ENCODE measurements around the gene CHTF18.
A peak's percentile ranks its signal among the peaks of the same experiment; 100 is the strongest.

The CHTF18 gene

DNA sequence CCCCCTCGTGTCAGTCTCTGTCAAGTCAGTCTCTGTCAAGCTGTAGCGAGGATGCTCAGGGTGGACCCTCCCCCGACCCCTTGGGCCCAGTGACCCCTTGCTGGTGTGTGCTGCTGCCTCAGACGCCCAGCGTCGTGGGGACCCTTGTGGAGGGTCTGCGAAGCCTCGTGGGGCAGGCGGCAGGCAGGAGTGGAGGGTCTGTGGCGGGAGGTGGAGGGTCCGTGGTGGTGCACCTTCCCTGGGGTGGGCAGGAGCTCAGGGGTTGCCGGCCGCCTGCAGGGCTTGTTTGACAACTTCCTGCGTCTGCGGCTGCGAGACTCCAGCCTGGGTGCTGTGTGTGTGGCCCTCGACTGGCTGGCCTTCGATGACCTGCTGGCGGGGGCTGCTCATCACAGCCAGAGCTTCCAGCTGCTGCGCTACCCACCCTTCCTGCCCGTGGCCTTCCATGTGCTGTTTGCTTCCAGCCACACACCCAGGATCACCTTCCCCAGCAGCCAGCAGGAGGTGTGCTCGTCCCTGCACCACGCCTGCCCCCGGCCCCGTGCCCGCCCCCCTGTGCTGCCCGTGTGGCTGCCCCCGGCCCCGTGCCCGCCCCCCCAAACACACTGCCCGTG, 6.5 kb downstream of the CHTF18 start:
- no peak for DNase-seq

DNA sequence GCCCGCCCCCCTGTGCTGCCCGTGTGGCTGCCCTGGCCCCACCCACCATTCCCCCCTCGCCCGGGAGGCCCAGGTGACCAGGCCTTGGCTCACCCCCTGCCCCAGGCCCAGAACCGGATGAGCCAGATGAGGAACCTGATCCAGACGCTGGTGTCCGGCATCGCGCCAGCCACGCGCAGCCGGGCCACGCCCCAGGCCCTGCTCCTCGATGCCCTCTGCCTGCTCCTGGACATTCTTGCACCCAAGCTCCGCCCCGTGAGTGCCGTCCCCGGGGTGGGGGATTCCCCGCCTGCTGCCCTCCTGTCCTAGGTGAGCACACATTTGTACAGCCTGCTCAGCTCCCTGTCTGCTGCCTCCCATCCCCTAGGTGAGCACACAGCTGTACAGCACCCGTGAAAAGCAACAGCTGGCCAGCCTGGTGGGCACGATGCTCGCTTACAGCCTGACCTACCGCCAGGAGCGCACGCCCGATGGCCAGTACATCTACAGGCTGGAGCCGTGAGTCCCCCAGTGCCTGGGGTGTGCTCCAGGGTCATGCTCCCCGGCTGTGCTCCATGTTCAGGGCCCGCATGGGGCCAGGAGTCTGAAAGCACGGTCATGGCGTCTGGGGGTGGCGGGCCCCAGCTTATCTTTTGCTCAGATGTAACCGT, 7.3 kb downstream of the CHTF18 start:
- no peak for DNase-seq

DNA sequence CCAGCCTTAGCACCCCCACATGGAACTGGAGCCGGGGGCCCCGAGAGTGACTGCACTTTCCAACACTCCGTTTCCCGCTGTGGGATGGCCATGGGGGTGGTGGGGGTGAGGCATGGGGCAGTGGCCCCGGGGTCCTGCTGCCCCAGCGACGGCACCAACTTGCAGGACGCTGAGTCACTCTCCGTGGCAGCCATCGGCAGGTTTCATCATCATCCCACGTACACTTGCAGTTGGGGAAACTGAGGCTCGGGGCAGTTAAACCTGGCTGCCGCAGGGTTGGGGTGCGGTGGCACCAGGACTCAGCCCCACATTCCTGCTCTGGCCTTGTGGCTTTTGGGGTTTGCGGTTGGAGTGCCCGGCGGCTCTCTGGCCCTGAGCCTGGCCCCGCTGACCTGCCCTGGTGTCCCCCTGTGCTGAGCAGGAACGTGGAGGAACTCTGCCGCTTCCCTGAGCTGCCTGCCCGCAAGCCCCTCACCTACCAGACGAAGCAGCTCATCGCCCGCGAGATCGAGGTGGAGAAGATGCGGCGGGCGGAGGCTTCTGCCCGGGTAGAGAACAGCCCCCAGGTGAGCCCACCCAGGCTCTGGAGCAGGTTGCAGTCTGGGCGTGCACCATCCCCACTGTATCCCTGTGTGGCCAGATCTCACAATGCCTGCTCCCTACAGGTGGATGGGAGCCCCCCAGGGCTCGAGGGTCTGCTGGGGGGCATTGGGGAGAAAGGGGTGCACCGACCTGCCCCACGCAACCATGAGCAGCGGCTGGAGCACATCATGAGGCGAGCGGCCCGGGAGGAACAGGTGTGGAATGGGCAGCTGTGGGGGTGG, 8.1 kb downstream of the CHTF18 start:
- no peak for DNase-seq

DNA sequence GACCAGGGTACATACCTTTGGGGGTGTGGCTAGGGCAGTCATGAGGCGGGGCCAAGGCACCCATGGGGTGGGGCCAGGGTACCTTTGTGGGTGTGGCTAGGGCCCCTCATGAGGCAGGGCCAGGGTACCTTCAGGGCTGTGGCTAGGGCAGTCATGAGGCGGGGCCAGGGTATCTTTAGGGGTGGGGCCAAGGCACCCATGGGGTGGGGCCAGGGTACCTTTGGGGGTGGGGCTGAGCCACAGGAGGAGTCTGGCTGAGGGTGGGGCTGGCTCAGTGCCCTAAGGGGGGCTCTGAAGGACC, 8.7 kb downstream of the CHTF18 start:
- DNase-seq = no peak

DNA sequence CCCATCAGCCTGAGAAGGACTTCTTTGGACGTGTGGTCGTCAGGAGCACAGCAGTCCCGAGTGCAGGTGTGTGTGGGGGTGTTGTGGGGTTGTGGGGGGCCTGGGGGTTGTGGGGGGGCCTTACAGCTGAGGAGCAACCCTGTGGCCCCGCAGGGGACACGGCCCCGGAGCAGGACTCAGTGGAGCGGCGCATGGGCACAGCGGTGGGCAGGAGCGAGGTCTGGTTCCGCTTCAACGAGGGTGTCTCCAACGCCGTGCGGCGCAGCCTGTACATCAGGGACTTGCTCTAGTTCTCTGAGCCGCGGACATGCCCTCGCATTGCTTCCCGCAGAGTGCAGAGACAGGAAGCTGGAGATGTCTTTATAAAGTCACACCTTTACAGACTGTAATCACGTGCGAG, 9.3 kb downstream of the CHTF18 start:
- DNase-seq = no peak

DNA sequence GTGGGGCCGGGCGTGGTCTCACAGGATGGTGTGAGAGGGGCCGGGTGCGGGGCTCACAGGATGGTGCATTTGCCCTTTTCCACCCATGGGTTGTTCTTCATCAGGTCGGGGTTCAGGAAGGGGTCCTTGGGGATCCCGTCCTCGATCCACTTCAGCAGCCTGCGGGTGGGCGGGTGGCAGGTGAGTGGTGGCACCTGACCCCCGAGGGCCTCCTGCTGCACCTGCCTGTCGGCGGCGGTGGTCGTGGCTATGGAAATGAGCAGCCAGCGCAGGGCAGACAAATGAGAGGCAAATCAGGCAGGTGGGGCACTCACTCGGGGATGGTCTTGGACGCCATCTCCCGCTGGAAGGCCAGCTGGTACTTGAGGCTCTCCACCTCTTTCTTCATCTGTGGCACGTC, 10.2 kb downstream of the CHTF18 start:
- no peak for DNase-seq

DNA sequence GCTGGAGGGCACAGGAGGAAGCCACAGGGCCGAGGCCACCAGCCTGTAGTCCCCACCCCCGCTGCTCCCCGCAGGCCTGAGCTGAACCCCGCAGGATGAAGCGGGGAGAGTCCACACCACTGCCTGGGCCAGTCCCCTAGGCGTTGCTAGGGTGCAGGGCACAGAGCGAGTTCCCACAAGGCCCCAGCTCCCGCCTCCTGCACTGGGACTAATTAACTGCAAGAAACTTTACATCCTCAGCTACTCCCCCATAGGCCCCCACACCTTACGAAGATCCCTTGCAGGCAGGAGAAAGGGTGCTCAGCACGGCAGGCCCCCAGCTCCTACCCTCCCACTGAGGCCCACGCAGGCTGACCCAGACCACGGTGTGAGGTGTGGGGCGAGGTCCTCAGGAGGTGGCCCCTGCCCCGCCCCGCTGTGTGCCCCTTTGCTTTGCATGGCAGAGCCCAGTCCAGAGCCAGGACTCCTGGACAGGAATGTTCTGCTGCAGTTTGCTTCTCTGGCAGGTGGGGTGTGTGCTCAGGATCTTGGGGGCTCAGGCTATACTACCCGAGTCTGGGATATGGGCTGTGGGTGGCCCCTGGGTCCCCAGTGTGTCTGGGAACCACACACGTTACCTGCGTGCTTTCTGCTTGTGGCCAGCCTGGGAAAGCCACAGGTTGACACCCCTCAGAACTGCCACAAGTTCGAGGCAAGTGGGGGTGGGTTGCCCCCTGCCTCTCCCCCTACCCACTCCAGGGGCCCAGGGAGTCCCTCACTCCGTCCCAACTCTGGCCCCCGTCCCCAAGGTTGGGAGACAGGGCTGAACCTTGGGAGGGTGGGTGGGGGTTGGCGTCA, 10.9 kb downstream of the CHTF18 start:
- no peak for DNase-seq

DNA sequence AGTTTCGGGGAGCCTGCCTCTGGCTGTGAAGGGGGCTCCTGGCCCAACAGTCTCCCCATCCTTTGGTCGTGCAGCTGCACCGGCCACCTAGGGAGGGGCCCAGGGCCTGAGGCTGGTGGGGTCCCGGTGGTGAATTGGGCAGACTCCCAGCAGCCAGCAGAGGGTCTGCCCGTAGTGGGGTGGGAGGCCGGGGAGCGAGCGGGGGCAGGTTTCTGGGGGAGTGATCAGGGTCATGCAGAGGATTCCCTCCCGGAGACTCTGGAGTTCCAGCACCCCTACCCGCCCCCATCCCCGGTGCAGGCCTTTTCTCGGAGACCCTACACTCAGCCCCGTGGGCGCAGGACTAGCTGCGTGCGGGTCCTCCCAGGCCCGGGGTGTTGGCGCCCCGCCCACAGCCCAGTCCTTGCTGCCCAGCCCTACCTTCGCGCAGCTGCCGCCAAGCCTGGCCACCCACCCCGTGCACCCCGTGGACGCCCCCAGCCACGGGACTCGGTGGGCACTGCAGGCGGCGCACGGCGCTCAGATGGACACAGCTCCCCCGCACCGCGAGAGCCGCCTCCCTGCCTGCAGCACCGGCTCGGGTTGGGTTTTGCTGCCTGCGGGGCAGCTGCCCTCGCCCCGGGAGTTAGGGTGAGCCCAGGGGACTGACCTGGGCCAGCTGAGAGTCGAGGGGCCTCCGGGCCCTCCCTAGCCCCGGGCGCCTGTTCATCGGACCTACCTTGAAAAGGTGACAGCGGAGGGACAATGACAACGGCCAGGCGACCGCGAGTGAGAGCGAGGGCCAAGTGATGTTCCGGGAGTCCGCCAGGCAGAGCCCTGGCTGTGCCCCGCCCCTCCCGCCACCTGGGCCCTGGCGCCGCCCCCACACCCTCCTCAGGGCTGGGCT, 11.8 kb downstream of the CHTF18 start, which contains the start of gene GNG13:
Gene GNG13, minus strand, starts transcription at position 787 of the 886 bp plus-strand sequence. CDS start 1,657 bp downstream, outside the sequence.
- peak in 2 of 3 experiments; percentile 39 to 48 for DNase-seq

DNA sequence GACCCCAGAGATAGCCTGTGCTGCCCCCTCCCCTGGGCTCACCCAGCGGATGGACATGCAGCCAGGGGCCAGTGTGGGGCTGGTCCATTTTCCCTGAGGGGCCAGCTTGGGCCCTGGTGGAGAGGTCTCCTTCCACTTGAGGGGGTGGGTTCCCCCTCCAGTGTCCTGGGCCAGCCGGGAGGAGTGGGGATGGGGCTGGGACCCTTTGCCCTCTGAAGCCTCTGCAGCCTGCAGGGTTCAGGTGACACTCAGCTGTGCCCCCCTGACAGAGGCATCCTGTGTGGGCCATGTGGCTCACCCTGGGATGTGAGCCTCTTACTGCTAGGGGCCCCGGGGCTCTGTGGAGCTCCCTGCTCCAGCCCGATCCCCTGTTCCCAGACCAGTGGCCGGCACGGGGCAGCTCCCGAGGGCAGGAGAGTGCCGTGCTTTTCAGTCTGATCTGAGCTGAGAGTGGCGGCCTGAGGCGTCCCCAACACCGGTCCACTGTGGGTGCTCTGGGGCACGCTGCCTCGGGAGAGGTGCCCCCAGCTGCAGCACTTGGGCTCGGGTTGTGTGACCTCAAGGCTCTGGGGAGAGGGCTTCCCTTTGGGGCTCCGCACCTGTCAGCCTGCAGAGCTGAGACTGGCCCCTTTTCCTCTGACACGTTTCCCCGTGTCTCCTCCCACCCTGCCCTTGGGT, 12.6 kb downstream of the CHTF18 start:
- DNase-seq = peak in 1 of 3 experiments; percentile 34

DNA sequence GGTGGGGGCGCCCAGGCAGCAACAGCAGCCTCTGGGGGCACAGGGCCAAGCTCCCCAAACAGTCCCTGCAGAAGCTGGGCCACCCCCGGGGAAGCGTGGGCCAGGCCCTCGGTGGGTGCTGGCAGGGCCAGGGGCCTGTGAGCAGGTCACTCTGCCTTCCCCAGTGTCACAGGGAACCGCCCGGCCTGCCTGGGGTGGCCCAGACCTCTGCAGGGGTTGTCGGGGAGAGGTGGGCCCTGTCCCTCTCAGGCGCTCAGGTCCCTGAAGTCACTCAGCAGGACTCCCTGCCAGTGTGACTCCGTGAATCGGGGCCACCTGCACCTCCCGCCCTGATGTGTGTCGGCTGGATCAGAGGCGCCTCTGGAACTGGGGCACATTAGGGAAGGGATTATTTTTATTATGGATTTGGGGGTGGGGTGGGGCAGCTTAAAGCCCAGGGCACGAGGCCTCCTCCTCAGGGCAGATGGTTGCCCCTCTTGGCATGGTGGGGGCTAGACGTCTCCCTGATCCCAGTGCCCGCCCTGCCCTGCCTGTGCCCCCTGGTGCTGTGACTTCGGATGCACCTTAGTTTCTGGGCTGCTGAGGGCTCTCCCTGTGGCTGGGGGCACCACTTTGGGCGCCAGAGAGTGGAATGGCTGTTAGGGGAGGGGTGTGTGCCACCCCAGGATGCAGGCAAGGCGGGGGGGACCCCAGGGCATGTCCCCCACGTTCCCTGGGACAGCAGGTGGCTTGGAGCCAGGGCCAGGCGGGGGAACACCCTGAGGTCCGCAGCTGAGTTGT, 13.4 kb downstream of the CHTF18 start:
- DNase-seq = peak in 1 of 3 experiments; percentile 30

DNA sequence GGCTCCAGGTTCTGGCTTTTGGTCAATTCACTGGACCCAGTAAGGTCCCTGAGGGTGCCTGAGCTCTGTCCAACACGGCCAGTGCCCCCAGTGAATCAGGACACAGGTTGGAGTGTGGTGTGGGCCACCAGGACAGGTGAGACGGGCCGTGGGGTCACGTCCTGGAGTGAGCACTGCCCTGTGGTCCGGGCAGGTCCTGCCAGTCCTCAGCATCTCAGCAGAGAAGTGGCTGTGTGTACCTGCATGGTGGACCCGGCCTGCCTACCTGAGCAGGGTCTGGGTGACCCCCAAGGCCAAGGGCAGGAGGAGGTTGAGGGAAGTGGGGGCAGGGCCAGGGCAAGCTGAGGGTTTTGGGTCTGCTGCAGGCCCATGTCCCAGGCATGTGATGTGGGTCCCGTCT, 14.0 kb downstream of the CHTF18 start:
- DNase-seq = no peak

DNA sequence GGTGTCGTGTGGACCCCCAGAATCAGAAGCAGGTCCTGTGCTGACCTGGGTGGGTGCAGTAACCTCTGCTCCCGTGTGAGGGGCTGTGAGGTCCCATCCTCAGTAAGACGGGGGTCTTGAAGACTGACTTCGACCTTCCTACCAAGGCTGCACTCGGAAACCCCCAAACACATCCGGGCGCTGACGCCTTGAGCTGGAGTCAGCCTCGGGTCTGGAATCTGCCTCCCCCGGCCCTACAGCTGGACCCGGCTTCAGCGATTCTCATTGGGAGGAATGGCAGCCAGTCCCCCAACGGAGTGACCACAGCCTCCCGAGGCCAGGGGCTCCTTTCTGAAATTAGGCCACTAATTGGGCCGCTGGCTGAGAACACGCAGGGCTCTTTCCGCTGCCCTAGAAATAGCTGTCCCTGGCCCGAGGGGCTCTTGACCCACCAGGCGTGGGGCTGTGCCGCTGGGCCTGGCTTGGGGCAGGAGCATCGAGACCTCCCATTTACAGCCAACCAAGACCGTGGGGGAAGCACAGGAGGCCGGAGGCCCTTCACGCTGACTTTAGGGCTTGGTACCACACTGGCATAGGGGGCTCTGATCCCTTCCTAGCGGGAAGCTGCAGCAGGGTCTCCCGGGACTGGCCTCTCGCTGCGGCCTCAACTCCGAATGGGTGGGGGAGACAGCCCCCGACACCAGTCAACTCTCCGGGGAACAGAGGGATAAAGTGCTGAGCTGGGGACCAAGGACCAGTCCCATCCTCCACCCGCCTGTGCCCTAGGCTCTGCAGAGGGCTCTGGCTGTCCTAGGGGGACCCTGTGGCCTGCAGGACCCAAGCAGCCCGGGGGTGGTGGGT, 14.7 kb downstream of the CHTF18 start:
- no peak for DNase-seq

DNA sequence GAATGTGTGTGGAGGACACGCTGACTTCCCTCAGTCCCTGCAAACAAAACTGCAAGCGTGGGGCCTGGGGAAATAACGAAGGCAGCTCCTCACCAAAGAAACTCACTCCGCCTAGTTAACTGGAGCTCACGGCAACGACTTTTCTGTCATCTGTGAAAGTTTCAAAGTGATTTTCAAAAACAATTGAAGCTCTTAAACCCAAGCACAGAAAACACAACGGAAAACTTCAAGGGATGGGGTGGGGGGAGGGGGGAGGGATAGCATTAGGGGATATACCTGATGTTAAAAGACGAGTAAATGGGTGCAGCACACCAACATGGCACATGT, 15.3 kb downstream of the CHTF18 start:
- no peak for DNase-seq

DNA sequence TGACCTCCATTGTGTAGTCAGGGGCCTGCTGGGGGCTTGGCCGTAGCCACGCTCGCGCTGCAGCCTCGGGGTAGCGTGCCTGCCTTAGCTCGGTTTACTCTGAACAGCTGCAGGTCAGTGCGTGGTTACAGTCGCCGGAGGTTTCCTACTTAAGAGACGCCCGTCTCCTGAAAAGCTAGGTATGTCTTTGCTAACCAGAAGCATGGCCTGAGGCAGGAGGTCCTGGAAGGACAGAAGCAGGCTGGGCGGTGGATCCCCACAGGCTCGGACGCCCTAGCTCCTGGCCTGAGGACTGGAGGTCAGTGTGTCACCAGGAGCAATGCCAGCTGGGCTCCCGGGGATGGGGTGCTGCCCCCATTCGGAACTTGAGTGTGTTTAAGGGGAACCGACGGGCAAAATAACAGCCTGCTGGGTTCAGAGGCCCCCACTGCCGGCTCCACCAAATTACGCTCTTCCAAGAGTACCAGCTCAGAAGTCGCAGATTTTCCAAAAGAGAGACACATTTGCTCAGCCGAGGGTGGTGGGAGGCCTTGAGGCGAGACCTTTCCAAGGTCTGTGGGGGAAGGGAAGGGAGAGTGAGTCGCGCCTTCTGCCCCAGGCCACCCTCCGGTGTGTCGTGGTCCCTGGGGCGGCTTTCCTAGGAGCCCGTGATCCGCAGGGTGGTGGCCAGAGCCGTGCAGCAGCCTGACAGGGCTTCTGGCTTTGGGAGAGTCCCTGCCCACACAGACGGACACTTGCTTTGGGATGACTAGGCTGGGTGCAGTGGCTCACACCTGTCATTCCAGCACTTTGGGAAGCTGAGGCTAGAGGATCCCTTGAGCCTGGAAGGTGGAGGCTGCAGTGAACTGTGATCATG, 16.0 kb downstream of the CHTF18 start:
- DNase-seq = no peak

DNA sequence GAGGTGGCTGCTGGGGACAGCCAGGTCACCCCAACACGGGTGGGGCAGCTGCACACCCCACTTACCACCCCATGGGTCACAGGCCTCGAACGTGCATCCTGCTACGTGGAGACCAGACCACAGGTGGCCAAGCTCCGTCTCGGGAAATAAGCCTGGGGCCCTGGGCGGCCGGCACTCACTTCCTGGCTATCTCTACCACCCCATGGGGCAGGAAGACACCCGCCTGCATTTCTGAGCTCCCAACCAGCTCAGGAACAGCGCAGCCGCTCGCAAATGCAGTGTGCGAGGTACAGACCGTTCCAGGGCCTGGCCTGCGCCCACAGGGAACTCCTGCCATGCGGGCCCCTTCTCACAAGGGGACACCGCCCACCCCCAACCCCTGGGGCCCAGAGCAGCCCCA, 17.1 kb downstream of the CHTF18 start:
- DNase-seq = no peak

DNA sequence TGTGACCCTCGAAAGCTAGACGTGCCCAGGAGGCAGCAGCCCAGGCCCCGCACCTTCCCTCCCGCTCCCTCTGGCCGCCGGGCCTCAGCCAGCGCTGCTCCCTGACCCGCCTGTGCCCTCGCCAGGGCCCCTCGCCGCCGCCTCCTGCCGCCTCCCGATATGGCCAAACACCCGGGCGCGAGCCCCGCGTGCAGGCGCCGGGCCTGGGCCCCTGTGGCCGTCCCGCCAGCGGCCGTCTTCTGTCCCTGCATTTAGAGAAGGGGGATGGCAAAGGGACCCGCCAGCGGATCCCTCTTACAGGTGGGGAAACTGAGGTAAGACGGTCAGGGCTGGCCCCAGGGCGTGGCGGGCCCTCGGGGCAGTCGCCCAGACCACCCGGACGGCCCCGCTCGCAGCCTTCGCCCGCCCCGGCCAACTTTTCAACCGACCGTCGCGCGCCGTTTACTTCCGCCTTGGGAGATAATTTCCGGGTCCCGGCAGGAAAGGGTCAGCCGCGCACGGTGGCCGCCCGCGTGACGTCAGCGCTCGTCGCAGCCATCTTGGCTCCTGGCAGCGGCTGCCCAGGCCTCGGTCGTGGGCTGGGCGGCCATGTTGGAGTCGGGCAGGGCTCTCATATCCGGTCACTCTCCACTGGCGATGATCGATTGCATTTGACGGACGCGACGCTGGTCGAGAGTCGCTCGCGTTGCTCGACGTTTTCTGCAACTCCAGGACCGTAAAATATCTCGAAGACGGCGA, 19.1 kb downstream of the CHTF18 start:
- peak; percentile 89 to 96 (median 96) for DNase-seq

DNA sequence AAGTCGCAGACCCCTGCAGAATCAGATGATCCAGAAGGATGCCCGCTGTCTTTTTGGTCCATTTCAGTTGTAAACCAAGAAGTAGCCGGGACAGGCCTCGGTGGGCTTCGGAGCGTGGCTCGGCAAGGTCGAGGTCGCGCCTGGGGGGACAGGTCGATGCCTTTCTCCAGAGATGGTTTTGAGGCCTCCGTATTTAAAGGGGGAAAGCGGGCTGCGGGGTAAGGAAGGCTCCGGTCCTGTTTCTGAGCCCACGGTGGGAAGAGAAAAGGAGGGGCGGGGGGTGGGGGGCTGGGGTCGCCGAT, 19.6 kb downstream of the CHTF18 start:
- DNase-seq = no peak

DNA sequence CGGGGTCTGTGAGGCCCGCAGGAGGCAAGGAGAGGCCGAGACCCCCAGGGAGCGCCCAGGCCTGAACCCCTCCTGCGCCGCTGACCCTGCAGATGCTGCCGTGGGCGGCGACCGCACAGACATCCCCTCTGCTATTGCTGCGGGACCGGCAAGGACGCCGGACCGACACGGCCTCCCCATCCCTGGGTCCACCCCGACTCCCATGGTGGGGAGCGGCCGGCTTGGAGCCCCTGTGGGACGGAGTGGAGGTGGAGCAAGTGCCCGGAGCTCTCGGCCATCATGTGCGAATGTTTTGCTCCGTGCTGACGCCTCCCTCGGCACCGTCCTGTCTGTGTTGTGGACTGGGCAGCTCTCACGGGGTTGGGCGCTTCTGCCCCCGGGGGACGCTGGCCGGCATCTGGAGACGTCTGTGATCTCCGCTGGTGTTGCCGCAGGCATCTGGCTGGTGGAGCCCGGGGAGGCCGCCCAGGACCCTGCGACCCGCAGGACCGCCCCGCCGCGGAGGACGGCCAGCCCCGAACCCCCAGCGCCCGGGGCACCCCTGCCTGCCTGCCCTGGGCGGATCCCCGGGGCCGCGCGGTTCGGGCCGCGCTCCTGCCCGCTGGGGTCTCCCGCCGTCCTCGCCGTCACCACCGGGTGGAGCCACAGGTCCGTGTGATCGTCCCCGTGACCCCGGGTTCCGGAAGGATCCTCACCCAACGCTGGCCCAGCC, 24.9 kb downstream of the CHTF18 start:
- DNase-seq = peak; percentile 28 to 65 (median 63)
